NCI-H82 treated with DMSO at 0.1 percent for 48 hours (cell line): Measurements from ENCODE around the gene NRDE2.
"Not testable (repeated sequence)": the region's sequence is repeated elsewhere in the genome, so short reads cannot be mapped to it uniquely, and the experiment has no call there.

Experiments used
- DNase-seq: peaks from one replicate; lab custom pipeline; 2025; ENCODE audit not compliant: unreplicated experiment; lab: John Stamatoyannopoulos, UW

NRDE2 gene

DNA sequence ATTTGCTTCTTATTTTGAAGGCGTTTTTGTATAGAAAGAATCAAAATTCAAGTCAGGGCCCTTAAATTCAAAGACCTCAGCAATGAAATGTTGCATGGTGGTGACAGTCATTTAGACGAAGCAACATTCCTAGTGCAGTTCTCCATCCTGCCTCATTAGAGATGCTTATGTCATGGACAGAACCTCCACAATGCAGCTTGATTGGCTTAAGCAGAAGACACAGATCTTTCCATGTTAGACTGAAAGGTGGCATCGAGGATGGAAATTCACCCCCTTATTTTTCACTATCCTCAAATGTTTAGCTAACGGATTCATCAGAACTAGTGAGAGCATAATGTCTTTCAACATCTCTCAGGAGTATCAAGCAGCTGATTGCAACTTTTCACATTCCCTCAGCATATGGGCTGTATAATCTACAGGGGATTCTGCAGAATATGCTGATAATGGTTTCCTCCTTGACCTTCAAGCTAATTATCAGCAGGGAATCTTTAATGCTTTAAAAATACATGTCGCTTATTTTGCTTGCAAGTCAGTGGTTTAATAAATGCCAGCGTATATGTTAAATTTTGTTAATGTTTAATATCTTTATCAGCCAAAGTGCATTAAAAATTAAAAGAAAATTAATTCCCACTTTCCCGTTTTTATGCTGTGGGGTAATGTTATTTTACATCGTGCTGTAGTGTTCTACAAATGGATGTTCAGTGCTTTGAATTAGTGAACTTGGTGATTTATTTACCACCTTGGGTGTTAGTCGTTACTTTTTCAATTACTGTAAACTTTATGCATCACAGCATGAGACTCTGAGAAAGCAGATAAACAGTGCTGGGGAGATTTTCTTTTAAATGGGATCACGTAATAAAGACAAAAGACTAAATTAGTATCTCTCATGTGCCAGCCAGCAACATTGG is 12.8 kb upstream of the NRDE2 start:
- DNase-seq, result no peak

DNA sequence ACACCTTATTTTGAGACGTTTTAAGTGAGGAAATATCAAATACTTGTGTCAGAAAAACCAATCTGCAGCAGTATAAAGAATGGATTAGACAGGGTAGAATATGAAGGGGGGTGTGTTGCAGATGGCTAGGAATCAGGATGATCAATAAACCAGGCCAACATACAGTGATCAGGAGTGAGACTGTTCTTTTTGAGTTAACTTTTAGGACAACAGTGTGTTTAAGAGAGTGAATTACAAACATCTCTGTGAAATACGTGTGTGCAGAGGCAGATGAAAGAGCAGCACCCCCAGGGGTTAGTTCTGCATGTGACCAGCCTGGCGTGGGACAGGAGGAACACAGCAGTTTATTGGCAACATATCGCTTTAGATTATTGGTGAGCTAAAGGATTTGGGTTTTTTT is 10.6 kb upstream of the NRDE2 start:
- no peak for DNase-seq

- no peak for DNase-seq
Observed at GRCh38 chr14:90341784-90342183, 10.0 kb upstream of the NRDE2 start.

DNA sequence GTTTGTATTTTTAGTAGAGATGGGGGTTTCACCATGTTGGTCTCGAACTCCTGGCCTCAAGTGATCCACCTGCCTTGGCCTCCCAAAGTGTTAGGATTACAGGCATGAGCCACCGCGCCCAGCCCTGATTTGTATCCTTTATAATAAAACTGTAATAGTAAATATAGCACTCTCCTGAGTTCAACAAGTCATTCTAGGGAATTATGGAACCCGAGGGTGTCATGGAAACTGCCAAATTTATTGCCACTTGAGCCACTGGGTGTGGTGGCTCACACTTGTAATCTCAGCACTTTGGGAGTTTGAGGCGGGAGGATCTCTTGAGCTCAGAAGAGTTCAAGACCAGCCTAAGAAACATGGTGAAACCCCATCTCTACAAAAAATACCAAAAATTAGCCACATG is 9.5 kb upstream of the NRDE2 start:
- not testable (repeated sequence) for DNase-seq

- no peak for DNase-seq
Observed at GRCh38 chr14:90336985-90337384, 5.2 kb upstream of the NRDE2 start.

DNA sequence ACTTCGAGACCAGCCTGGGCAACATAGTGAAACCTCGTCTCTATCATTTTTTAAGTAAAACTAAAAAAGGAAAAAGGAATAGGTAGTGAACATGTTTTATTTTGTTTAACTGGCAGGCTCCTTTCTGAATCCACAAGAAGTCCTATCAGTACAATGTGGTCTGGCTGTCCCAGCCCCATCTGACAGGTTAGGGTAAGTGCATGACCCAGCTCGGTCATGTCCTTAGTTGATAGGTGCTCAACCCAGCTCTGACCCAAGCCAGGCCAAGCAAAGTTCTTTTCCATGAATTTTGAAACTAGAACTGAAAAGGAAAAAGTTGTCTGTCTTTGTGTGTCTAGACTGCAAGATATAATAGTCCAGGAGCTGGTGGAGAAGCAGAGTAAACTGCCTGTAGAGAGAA is 4.7 kb upstream of the NRDE2 start:
- no peak for DNase-seq

GRCh38 chr14:90332271-90332584 is 487 bp upstream of the NRDE2 start:
- DNase-seq, result no peak

- DNase-seq, result no peak
Observed at GRCh38 chr14:90330203-90331196, 1.2 kb downstream of the NRDE2 start.

- DNase-seq, result peak; percentile 33
Observed at GRCh38 chr14:90321891-90322290, 9.8 kb downstream of the NRDE2 start.

DNA sequence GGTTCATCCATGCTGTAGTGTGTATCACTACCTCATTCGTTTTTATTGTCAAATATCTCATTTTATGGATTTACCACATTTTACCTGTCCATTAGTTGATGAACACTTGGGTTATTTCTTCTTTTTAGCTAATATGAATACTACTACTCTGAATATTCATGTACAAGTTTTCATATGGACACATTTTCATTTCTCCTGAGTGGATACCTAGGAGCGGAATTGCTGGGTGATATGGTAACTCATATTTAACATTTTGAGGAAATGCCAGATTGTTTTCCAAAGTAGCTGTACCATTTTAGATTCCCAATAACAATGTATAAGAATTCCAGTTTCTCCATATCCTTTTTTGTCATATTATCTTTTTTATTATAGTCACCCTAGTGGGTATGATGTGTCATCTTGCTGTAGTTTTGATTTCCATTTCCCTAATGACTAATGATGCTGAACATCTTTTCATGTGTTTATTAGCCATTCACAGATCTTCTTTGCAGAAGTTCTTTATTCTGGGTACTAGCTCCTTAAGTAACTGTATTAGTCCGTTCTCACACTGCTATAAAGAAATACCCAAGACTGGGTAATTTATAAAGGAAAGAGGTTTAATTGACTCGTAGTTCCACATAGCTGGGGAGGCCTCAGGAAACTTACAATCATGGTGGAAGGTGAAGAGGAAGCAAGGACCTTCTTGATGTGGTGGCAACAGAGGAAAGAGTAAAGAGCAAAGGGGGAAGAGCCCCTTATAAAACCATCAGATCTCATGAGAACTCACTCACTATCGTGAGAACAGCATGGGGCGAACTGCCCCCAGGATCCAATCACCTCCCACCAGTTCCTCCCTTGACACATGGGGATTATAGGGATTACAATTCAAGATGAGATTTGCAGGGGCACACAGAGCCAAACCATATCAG is 11.9 kb downstream of the NRDE2 start:
- DNase-seq, result no peak

DNA sequence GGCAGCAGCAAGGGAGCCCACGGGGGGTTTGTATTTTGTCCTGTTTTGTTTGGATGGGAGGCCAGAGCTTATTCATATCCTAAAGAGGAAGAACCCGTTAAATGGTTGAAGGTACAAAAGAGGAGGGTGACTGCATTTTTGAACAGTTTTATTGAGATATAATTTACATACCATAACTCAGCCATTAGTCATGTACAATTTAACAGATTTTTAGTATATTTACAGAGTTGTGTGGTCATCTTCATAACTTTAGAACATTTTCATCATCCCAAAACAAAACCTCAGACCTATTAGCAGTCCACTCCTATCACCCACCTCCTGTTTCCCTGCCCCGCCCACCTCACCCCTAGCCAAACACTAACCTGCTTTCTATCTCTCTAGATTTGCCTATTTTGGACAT is 12.6 kb downstream of the NRDE2 start:
- DNase-seq, result no peak

DNA sequence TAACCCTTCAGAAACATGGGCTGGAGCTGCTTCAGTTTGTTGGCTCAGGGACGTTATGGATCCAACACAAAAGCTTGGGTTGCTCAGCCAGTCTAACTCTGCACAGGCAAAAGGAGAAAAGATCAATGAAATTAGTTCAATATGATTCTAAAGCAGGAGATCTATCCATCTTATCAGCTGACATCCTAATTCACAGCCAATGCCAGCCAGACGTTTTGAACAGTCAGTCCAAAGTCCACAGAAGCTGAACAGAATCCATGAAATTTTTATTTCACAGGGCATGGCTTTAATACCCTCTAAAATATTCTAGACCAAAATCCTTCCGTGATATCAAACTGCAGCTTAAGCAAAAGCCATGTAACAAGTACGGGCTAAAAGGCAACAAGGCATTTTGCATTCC is 13.7 kb downstream of the NRDE2 start:
- no peak for DNase-seq

- DNase-seq, result no peak
Observed at GRCh38 chr14:90317286-90317685, 14.5 kb downstream of the NRDE2 start.

GRCh38 chr14:90308561-90308960 is 23.2 kb downstream of the NRDE2 start:
- no peak for DNase-seq

DNA sequence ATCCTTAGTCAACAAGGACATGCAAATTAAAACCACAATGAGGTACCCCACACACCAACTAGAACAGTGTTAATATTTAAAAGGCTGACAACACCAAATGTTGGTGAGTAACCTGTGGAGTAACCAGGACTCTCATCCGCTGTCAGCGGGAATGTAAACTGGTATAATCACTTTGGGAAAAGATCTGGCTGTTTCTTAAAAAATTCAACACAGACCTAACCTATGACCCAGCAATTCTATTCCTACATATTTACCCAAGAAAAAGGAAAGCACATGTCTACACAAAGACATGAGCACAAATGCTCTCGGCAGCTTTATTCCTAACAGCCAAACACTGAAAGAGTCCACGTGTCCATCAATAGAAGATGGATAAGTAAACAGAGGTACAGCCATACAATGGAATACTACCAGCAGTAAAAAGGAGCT is 26.6 kb downstream of the NRDE2 start:
- DNase-seq, result no peak

- no peak for DNase-seq
Observed at GRCh38 chr14:90304502-90304901, 27.2 kb downstream of the NRDE2 start.

- DNase-seq, result no peak
Observed at GRCh38 chr14:90303473-90303872, 28.3 kb downstream of the NRDE2 start.

GRCh38 chr14:90302529-90303303 is 29.0 kb downstream of the NRDE2 start:
- no peak for DNase-seq

DNA sequence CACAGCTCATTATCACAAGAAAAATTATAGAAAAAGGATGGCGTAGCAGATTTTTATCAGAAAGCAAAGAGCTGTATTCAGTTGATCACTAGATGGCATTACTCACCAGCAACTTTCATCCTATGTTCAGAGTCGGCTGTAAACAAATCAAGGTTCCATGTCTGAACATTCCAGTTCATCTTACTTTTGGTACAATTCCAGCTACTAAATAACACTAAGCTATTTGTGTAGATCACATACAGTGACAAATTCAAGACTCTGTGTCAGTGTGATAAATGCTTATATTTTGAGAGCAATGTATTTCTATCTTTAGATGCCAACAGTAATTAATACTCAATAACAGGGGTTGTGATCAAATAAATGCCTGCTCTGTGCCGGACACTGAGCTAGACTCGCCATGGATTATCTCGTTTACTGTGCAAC is 30.1 kb downstream of the NRDE2 start:
- no peak for DNase-seq

GRCh38 chr14:90301122-90301521 is 30.6 kb downstream of the NRDE2 start:
- no peak for DNase-seq
